ENCODE measurements around the gene ZNF532. TPM values are rescaled to one million over a fixed set of nuclear protein-coding genes. Genes with fewer than 3 reads are reported as not detected.

The ZNF532 gene
- total RNA-seq, 4 donors from 2014 or later: 98.7 to 125 (median 113) TPM

- Histone ChIP-seq H3K36me3 (peaks cover 0 to 32% (median 0%) of the 10 kb centered on the region in 3 donors), H3K4me3 (no peak overlapping the region), H3K27ac (peak overlapping the region in 2 of 4 donors; percentile 51 to 86), H3K9me3 (no peaks in the 10 kb centered on the region), H3K4me1 (peaks cover 0 to 72% (median 17%) of the 10 kb centered on the region in 4 donors), H3K27me3 (no peaks in the 10 kb centered on the region)
- no peak for TF ChIP-seq CTCF (IDR thresholded peaks at IDR 0.05)
- TF ChIP-seq POLR2A (IDR thresholded peaks at IDR 0.05): no peak
- no peak for TF ChIP-seq EP300 (IDR thresholded peaks at IDR 0.05)
- WGBS, 2 donors: 95% methylated on average over 11 of the region's 11 CpGs
- no peak for DNase-seq (ENCODE audit: low spot score in 2 of 2)
Measured at GRCh38 chr18:58901143-58901542, 36.5 kb downstream of the ZNF532 start.

DNA sequence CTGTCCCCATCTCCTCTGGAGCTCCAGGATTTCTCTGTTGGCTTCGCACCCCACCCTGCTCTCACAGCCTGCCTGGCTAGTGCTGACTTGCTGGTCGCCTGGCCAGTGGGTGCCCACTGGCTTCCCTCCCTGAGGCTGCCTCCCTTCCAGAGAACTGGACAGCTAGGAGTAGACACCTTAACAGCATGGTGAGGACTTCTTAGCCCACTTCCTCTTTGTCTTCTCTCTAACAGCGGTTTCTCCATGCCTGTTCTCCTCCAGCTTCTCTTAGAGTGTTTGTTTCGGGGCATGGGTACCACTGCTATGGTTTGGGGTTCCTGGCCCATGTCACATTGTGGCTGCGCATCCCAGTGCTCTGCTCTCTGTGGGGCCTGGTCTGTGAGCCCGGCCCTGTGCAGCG, 37.1 kb downstream of the ZNF532 start:
- no peaks in the 10 kb centered on the region for H3K9me3 ChIP-seq
- DNase-seq (ENCODE audit: low spot score in 2 of 2): no peak
- H3K27me3 ChIP-seq: no peaks in the 10 kb centered on the region
- H3K4me3 ChIP-seq: no peak overlapping the region
- peaks cover 0 to 69% (median 17%) of the 10 kb centered on the region in 4 donors for H3K4me1 ChIP-seq
- H3K27ac ChIP-seq: peak overlapping the region in 2 of 4 donors; percentile 1 to 6
- H3K36me3 ChIP-seq: peaks cover 0 to 34% (median 0%) of the 10 kb centered on the region in 3 donors
- TF ChIP-seq CTCF (IDR thresholded peaks at IDR 0.05) (no peak), EP300 (IDR thresholded peaks at IDR 0.05) (no peak), POLR2A (IDR thresholded peaks at IDR 0.05) (no peak)
- 93 to 98% methylated on average over 7 of the region's 7 CpGs for WGBS, 2 donors

GRCh38 chr18:58902961-58903360, 38.3 kb downstream of the ZNF532 start:
- Histone ChIP-seq H3K4me1 (peaks cover 0 to 72% (median 19%) of the 10 kb centered on the region in 4 donors), H3K9me3 (no peaks in the 10 kb centered on the region), H3K27ac (peak overlapping the region in 2 of 4 donors; percentile 15 to 45), H3K4me3 (no peak overlapping the region), H3K27me3 (no peaks in the 10 kb centered on the region), H3K36me3 (peaks cover 0 to 34% (median 0%) of the 10 kb centered on the region in 3 donors)
- DNase-seq (ENCODE audit: low spot score in 2 of 2): no peak
- TF ChIP-seq CTCF (IDR thresholded peaks at IDR 0.05) (no peak), POLR2A (IDR thresholded peaks at IDR 0.05) (no peak), EP300 (IDR thresholded peaks at IDR 0.05) (no peak)
- 68 to 78% methylated on average over 5 of the region's 5 CpGs for WGBS, 2 donors

DNA sequence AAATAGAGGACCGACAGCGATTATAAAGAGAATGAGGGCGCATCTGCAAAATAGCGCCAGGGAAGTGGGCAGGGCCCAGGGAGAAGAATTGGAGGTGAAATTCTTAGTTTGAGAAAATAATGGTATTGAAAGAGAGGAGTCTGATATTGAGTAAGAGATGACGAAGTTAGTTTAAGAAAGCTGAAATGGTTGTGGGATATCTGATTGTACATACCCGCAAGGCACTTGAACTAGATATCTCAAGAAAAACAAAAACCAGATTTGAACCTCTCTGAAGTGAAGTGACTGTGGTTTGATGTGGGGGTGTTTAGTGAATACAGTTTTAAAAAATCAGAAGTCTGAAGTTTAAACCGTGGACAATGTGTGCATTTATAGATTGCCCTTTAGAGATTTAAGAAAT, 38.9 kb downstream of the ZNF532 start:
- H3K27me3 ChIP-seq: no peaks in the 10 kb centered on the region
- TF ChIP-seq POLR2A (IDR thresholded peaks at IDR 0.05) (no peak), EP300 (IDR thresholded peaks at IDR 0.05) (no peak), CTCF (IDR thresholded peaks at IDR 0.05) (no peak)
- H3K36me3 ChIP-seq: peaks cover 0 to 31% (median 0%) of the 10 kb centered on the region in 3 donors
- DNase-seq (ENCODE audit: low spot score in 2 of 2): no peak
- WGBS, 2 donors: 73 to 77% methylated on average over 7 of the region's 7 CpGs
- H3K4me3 ChIP-seq: no peak overlapping the region
- H3K4me1 ChIP-seq: peaks cover 0 to 76% (median 21%) of the 10 kb centered on the region in 4 donors
- H3K27ac ChIP-seq: peak overlapping the region in 2 of 4 donors; percentile 15 to 45
- H3K9me3 ChIP-seq: no peaks in the 10 kb centered on the region

DNA sequence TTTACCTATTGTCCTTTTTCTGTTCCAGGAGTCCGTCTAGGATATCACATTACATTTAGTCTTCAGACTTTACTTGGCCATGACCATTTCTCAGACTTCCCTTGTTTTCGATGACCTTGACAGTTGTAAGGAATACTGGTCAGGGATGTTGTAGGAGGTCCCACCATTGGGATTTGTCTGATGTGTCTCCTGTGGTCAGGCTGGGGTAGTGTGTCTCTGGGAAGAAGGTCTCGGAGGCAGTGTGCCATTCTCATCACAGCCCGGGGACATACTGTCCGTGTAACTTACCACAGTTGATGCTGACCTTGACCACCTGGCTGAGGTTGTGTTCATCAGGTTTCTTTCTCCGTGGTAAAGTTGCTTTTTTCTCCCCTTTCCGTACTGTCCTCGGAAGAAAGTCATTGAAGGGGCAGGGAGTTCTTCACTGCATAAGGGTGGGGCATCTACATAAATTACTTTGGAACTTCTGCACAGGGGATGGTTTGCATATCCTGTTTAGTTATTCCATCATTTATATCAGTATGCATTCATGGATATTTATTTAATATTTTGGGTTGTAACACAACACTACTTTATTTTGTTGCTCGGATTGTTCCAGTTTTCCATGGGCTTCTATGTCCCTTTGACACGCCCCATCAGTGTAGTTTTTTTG, 41.2 kb downstream of the ZNF532 start:
- no peaks in the 10 kb centered on the region for H3K9me3 ChIP-seq
- no peaks in the 10 kb centered on the region for H3K27me3 ChIP-seq
- H3K36me3 ChIP-seq: peaks cover 0 to 27% (median 0%) of the 10 kb centered on the region in 3 donors
- H3K27ac ChIP-seq: no peak overlapping the region
- H3K4me1 ChIP-seq: peaks cover 0 to 76% (median 18%) of the 10 kb centered on the region in 4 donors
- no peak overlapping the region for H3K4me3 ChIP-seq
- WGBS, 2 donors: 77 to 90% methylated on average over 10 of the region's 10 CpGs
- DNase-seq (ENCODE audit: low spot score in 2 of 2): no peak
- TF ChIP-seq POLR2A (IDR thresholded peaks at IDR 0.05) (no peak), EP300 (IDR thresholded peaks at IDR 0.05) (no peak), CTCF (IDR thresholded peaks at IDR 0.05) (no peak)

All from tibial nerve (tissue), 4 donors.